Measurements from ENCODE around the gene TOP2A.
"Not testable (repeated sequence)": the region's sequence is repeated elsewhere in the genome, so short reads cannot be mapped to it uniquely, and the experiment has no call there.

TOP2A gene

DNA sequence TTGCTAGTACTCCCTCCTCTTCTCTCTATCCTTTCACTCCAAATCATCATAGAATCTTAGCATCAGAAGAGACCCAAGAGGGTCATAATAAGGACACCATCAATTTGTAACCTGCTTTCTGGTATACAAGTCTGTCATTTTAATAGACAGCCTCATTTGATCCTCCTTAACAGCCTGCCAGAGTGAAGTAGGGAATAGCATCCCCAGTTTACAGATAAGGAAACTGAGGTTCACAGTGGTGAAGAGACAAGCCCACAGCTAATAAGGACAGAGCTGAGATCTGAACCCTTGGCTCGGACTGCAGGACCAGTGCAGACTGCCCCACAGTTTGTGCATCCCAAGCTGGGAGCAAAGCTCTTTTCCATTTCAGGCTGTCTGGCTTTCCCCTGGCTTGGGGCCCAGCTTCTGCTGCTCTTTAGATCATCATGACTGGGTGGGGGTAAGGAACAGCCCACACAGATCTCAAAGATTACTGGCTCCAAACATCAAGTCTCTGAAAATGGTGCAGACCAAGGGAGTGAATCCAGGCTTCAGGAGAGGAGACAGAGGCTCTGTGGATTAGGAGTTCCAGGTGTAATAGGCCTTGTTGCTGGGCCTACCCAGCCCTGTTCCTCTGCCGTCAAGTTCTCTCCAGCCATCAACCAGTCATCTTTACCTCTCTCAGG, 15.3 kb upstream of the TOP2A start:
- Mint-ChIP-seq H3K27me3 (no peaks in the 10 kb centered on the region), H3K4me3 (no peak overlapping the region), H3K27ac (ENCODE audit: low read depth) (no peak overlapping the region), H3K4me1 (peaks cover 5% of the 10 kb centered on the region), H3K36me3 (ENCODE audit: insufficient read depth) (peaks cover 3% of the 10 kb centered on the region), H3K9me3 (no peaks in the 10 kb centered on the region)
- no peak for DNase-seq (ENCODE audit: low spot score in 2 of 2)
- ATAC-seq (replicated peaks; ENCODE audit: extremely low read depth, poor library complexity, severe bottlenecking): no peak

DNA sequence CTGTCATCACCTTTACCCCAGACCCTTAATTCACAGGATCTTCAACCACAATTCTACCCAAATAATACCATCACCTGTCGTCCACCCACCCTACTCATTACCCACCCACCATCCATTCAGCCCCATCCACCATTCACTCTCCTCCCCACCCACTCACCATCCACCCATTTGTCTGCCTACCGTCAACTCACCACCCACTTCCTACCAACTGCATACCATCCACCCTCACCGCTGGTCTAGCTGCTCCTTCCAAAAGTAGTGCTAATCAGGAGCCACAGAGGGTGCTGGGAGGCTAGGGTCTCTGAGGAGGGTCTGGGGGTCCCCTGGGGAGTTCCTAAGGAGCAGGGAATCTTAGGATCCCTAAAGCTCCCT, 13.5 kb upstream of the TOP2A start:
- Mint-ChIP-seq H3K36me3 (ENCODE audit: insufficient read depth) (peaks cover 4% of the 10 kb centered on the region), H3K27me3 (no peaks in the 10 kb centered on the region), H3K27ac (ENCODE audit: low read depth) (no peak overlapping the region), H3K4me3 (no peak overlapping the region), H3K4me1 (peaks cover 23% of the 10 kb centered on the region), H3K9me3 (no peaks in the 10 kb centered on the region)
- no peak for DNase-seq (ENCODE audit: low spot score in 2 of 2)
- no peak for ATAC-seq (replicated peaks; ENCODE audit: extremely low read depth, poor library complexity, severe bottlenecking)

DNA sequence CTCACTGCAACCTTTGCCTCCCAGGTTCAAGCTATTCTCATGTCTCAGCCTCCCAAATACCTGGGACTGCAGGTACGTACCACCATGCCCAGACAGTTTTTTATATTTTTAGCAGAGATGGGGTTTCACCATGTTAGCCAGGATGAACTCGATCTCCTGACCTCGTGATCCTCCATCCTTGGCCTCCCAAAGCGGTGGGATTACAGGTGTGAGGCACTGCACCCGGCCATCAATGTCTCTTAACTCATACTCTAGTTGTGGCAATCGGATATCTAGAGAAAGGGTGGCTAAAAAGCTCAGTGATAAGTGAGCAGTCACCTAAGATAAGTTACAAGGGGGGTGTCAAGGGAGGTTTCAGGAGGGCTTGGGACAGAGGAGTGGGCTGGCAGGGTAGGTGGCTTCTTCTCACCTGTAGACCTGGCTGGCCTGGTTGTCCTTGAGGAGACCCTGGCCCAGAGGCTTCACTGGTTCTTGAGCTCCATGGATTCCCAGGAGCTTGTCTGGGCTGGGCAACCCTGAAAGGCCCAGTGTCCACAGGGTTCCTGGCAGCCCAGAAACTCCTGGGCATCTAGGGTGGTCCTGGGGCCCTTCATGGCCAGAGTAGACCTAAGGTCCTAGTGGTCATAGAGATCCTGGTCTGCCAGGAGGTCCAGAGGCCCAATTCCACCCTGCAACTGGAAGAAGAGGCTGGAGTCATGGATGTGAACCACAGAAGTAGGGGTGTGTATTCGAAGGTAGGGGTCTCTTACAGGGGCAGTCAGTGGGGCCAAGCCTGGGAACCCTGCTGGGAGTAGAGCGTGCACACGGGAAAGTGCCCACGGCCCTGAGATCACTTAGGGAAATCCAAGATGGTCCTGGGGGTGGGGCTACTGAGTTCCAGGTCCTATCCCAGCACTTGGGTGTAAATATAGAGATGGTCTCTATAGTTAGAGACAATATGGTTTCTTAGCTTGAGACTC, 12.9 kb upstream of the TOP2A start:
- H3K9me3 Mint-ChIP-seq: no peaks in the 10 kb centered on the region
- no peak overlapping the region for H3K27ac Mint-ChIP-seq (ENCODE audit: low read depth)
- ATAC-seq (replicated peaks; ENCODE audit: extremely low read depth, poor library complexity, severe bottlenecking) (no peak), DNase-seq (ENCODE audit: low spot score in 2 of 2) (no peak)
- no peaks in the 10 kb centered on the region for H3K27me3 Mint-ChIP-seq
- peaks cover 4% of the 10 kb centered on the region for H3K36me3 Mint-ChIP-seq (ENCODE audit: insufficient read depth)
- no peak overlapping the region for H3K4me3 Mint-ChIP-seq
- peaks cover 30% of the 10 kb centered on the region for H3K4me1 Mint-ChIP-seq

DNA sequence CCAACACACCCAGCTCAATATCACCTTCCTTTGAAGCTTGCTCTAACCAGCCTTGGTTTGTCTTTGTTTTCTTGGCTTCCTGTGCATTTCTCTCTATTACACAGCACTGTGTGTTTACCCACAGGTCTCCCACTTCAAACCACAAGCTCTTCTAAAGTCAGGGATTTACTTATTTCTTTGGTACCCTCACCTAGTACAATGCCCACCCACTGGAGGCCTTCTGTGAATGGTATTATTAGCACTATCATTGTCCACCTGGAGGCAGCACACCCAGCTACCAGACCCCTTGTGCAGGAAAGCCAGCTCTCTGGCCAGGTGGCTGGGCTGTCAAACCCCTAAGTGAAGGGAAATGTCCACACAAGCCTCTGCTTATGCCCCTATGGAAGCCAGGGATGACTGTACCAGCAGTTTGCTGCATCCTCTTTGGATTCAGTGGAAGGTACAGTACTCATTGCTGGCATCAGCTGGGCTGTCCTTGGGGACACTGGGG, 9.4 kb upstream of the TOP2A start:
- H3K36me3 Mint-ChIP-seq (ENCODE audit: insufficient read depth): peaks cover 4% of the 10 kb centered on the region
- ATAC-seq (replicated peaks; ENCODE audit: extremely low read depth, poor library complexity, severe bottlenecking) (peak; percentile 86), DNase-seq (ENCODE audit: low spot score in 2 of 2) (no peak)
- no peak overlapping the region for H3K27ac Mint-ChIP-seq (ENCODE audit: low read depth)
- no peaks in the 10 kb centered on the region for H3K27me3 Mint-ChIP-seq
- H3K4me1 Mint-ChIP-seq: peaks cover 27% of the 10 kb centered on the region
- H3K4me3 Mint-ChIP-seq: no peak overlapping the region
- H3K9me3 Mint-ChIP-seq: no peaks in the 10 kb centered on the region

DNA sequence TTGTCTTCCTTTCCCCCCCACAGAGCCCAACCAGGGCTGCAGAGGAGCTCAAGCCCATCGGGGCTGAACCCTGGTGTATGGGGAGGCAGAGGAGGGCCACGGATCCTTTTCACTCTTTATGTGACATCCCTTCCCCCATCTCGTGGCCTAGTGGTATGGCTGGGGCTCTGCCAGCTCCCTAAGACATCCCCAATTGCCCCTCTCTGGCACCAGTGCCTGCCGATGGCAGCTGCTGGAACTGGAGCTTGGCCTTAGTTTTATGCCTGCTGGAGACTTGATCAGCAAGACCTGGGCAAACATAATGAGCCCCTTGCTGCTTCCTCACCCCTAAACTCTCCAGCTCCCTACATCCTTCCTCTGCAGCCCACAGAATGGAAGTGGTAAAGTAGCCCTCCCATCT, 8.0 kb upstream of the TOP2A start:
- ATAC-seq (replicated peaks; ENCODE audit: extremely low read depth, poor library complexity, severe bottlenecking) (no peak), DNase-seq (ENCODE audit: low spot score in 2 of 2) (no peak)
- Mint-ChIP-seq H3K9me3 (no peaks in the 10 kb centered on the region), H3K27ac (ENCODE audit: low read depth) (no peak overlapping the region), H3K4me3 (no peak overlapping the region), H3K27me3 (no peaks in the 10 kb centered on the region), H3K36me3 (ENCODE audit: insufficient read depth) (peaks cover 2% of the 10 kb centered on the region), H3K4me1 (peaks cover 27% of the 10 kb centered on the region)

DNA sequence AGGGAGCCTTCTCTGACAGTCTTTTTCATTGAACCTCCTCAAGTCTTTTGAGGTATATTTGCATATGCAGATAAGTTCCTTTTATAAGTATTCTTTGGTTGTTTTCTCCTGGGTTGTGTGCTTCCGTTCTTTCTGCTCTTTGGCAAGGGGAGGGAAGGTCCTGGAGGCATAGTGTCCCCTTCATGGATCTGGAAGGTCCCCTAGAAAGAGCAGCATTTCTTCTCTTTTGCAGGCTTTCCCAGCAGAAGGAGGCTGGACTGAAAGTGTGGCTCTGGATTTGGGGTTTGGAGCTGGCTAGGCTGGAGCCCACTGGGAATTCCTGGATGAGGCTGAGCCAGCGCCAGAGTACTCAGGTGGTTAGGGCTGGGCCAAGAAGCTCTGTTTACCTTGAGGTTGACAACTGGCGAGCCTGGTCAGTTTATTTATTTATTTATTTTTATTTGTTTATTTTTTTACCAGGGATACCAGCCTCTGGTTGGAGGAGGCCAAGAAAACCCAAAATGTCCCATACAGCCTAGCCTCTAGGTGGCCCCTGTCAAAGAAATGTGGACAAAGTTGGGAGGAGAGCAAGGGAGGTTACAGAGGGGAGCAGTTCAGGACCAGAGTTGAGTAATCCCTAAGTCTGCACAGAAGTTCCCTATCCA, 5.4 kb upstream of the TOP2A start:
- H3K27ac Mint-ChIP-seq (ENCODE audit: low read depth): no peak overlapping the region
- H3K9me3 Mint-ChIP-seq: no peaks in the 10 kb centered on the region
- peaks cover 28% of the 10 kb centered on the region for H3K4me1 Mint-ChIP-seq
- DNase-seq (ENCODE audit: low spot score in 2 of 2): no peak
- no peak for ATAC-seq (replicated peaks; ENCODE audit: extremely low read depth, poor library complexity, severe bottlenecking)
- no peak overlapping the region for H3K4me3 Mint-ChIP-seq
- H3K36me3 Mint-ChIP-seq (ENCODE audit: insufficient read depth): peaks cover 3% of the 10 kb centered on the region
- no peaks in the 10 kb centered on the region for H3K27me3 Mint-ChIP-seq

DNA sequence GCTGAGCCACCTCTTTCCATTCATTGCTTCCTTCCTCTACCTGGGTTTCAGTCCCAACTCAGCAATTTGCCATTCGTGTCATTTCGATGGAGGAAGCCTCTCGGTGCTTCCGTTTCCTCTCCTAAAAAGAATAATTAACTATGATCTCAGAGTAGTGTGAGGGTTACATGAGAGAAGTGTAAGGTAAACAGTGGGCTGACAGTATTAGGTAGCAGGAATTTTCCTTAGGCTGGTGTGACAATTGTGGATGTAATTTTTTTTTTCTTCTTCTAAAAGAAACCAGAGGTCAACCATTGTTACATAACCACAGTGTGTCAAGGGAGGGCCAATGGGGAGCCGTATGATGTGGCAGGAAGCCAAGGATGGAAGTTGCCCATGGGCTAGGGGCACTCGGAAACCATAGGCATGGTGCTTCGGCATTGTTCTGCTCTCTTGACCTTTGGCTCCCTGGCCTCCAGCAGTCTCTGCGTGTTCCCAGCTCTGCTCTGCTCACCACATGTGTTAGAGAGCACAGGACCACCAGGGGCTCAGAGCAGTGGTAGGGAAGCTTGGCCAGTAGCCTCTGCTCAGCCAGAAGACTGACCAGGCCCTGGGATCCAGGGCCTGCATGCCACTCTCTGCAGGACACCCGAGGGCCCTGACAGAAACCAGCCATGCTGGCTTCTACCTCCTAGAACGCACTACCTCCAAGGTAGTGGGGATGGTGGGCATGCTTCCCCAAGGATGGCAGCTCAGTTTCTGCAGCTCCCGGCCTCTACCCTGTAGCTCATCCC, 2.0 kb upstream of the TOP2A start:
- Mint-ChIP-seq H3K4me3 (peak overlapping the region; percentile 32), H3K36me3 (ENCODE audit: insufficient read depth) (peaks cover 7% of the 10 kb centered on the region), H3K4me1 (peaks cover 9% of the 10 kb centered on the region), H3K9me3 (no peaks in the 10 kb centered on the region), H3K27ac (ENCODE audit: low read depth) (no peak overlapping the region), H3K27me3 (no peaks in the 10 kb centered on the region)
- no peak for ATAC-seq (replicated peaks; ENCODE audit: extremely low read depth, poor library complexity, severe bottlenecking)
- DNase-seq (ENCODE audit: low spot score in 2 of 2): no peak

DNA sequence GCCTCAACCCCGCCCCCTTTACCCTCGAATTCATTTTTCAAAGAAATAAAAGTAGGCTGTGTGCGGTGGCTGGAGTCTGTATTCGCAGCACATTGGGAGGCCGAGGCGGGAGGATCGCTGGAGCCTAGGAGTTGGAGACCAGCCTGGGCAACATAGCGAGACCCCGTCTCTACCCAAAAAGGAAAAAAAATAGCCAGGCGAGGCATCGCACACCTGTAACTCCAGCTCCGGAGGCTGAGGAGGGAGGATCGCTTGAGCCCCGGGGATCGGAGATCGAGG, 671 bp upstream of the TOP2A start:
- ATAC-seq (replicated peaks; ENCODE audit: extremely low read depth, poor library complexity, severe bottlenecking) (no peak), DNase-seq (ENCODE audit: low spot score in 2 of 2) (no peak)
- H3K4me1 Mint-ChIP-seq: peaks cover 9% of the 10 kb centered on the region
- H3K9me3 Mint-ChIP-seq: no peaks in the 10 kb centered on the region
- peak overlapping the region; percentile 85 for H3K4me3 Mint-ChIP-seq
- peaks cover 7% of the 10 kb centered on the region for H3K36me3 Mint-ChIP-seq (ENCODE audit: insufficient read depth)
- H3K27ac Mint-ChIP-seq (ENCODE audit: low read depth): peak overlapping the region; percentile 41
- no peaks in the 10 kb centered on the region for H3K27me3 Mint-ChIP-seq

DNA sequence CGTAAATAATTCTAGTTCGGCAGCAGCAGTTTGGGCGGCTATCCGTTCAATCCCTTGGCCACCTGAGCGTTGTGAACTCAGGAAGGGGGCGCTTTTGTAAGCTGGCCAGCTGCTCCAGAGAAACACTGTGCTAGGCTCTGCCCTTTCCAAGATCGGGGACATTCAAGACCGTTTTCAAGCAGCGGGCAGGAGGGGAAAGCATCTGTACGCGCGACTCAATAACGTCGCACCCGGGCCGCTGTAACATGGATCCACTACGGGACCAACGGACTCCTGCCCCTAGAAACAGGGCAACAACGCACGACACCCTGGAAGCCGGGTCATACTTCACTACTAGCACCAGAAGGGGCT, 463 bp downstream of the TOP2A start:
- Mint-ChIP-seq H3K4me1 (peaks cover 9% of the 10 kb centered on the region), H3K27ac (ENCODE audit: low read depth) (no peak overlapping the region), H3K27me3 (no peaks in the 10 kb centered on the region), H3K36me3 (ENCODE audit: insufficient read depth) (peaks cover 7% of the 10 kb centered on the region), H3K9me3 (no peaks in the 10 kb centered on the region), H3K4me3 (peak overlapping the region; percentile 85)
- DNase-seq (ENCODE audit: low spot score in 2 of 2) (no peak), ATAC-seq (replicated peaks; ENCODE audit: extremely low read depth, poor library complexity, severe bottlenecking) (peak; percentile 6)

DNA sequence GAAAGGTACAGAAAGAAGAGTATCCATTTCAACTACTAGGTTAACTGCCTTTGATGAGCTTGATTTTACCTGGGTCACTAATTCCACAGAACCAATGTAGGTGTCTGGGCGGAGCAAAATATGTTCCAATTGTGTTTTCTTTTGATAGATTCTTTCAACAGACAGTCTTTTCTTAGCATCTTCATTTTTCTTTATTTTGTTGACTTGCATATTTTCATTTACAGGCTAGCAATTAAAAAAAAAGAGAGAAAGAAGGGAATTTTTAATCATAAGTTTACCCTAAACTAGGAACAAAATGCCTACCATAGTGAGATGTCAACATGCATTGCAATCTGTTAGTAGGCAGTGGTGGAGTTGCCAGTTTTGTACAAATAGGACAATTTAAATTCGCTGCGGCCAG, 1.0 kb downstream of the TOP2A start:
- Mint-ChIP-seq H3K27ac (ENCODE audit: low read depth) (no peak overlapping the region), H3K4me3 (peak overlapping the region; percentile 85), H3K4me1 (peaks cover 9% of the 10 kb centered on the region), H3K9me3 (no peaks in the 10 kb centered on the region), H3K27me3 (no peaks in the 10 kb centered on the region), H3K36me3 (ENCODE audit: insufficient read depth) (peaks cover 7% of the 10 kb centered on the region)
- ATAC-seq (replicated peaks; ENCODE audit: extremely low read depth, poor library complexity, severe bottlenecking) (no peak), DNase-seq (ENCODE audit: low spot score in 2 of 2) (no peak)

DNA sequence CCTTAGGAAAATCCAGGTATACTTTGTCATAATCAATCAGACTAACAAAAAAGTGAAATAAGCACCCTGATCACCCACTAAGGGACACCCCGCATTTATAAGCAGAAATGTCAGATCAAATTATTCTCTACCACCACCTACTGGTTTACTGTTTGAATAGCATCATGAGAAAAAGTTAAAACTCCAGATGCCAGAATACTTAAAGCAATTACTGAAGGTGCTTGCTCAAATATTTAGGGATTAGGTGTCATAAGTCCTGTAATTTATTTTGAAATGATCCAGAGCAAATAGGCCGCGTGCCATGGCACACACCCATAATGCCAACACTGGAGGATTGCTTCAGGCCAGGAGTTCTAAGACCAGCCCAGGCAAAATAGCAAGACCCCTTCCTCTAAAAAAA, 2.3 kb downstream of the TOP2A start:
- peaks cover 9% of the 10 kb centered on the region for H3K4me1 Mint-ChIP-seq
- no peak overlapping the region for H3K27ac Mint-ChIP-seq (ENCODE audit: low read depth)
- no peak for ATAC-seq (replicated peaks; ENCODE audit: extremely low read depth, poor library complexity, severe bottlenecking)
- no peaks in the 10 kb centered on the region for H3K27me3 Mint-ChIP-seq
- peaks cover 7% of the 10 kb centered on the region for H3K36me3 Mint-ChIP-seq (ENCODE audit: insufficient read depth)
- no peak for DNase-seq (ENCODE audit: low spot score in 2 of 2)
- no peaks in the 10 kb centered on the region for H3K9me3 Mint-ChIP-seq
- H3K4me3 Mint-ChIP-seq: no peak overlapping the region

DNA sequence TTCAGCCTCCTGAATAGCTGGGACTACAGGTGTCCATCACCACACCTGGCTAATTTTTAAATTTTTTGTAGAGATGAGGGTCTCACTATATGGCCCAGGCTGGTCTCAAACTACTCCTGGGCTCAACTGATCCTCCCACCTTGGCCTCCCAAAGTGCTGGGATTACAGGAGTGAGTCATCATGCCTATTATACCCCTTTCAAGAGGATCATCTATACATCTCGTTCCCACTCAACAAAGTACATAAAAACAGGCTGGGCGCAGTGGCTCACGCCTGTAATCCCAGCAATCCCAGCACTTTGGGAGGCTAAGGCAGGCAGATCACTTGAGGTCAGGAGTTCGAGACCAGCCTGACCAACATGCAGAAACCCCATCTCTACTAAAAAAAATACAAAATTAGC, 3.4 kb downstream of the TOP2A start:
- H3K27me3 Mint-ChIP-seq; H3K4me3 Mint-ChIP-seq; ATAC-seq (replicated peaks; ENCODE audit: extremely low read depth, poor library complexity, severe bottlenecking); H3K9me3 Mint-ChIP-seq; H3K4me1 Mint-ChIP-seq; DNase-seq (ENCODE audit: low spot score in 2 of 2); H3K36me3 Mint-ChIP-seq (ENCODE audit: insufficient read depth); H3K27ac Mint-ChIP-seq (ENCODE audit: low read depth): not testable (repeated sequence)

Measured in central memory CD8-positive, alpha-beta T cell (primary cell).